ENCODE results near the gene RNF144B.

RNF144B gene

GRCh38 chr6:18432619-18433018 lies 45.5 kb downstream of the RNF144B start:
- TF ChIP-seq SPI1 (IDR thresholded peaks at IDR 0.05; ENCODE audit: borderline replicate concordance, low read depth) (no peak), REST (IDR thresholded peaks at IDR 0.05; ENCODE audit: insufficient replicate concordance, low read depth) (no peak), CTCF (IDR thresholded peaks at IDR 0.05; ENCODE audit: insufficient read depth, low read length) (no peak), POLR2AphosphoS5 (IDR thresholded peaks at IDR 0.05; ENCODE audit: low read depth) (no peak), GABPA (IDR thresholded peaks at IDR 0.05; ENCODE audit: low read depth) (no peak)
- no peak for DNase-seq (ENCODE audit: low read depth in 1 of 2, low spot score in 1 of 2)
- Histone ChIP-seq H3K4me3 (replicated peaks; ENCODE audit: insufficient read depth, low read length) (no peak overlapping the region), H3K27me3 (ENCODE audit: insufficient read depth, poor library complexity, severe bottlenecking) (no peaks in the 10 kb centered on the region), H3K27ac (replicated peaks) (no peak overlapping the region)

GRCh38 chr6:18433059-18433458 lies 45.9 kb downstream of the RNF144B start:
- no peak overlapping the region for H3K27ac ChIP-seq (replicated peaks)
- TF ChIP-seq GABPA (IDR thresholded peaks at IDR 0.05; ENCODE audit: low read depth) = no peak
- TF ChIP-seq POLR2AphosphoS5 (IDR thresholded peaks at IDR 0.05; ENCODE audit: low read depth) = no peak
- no peak for TF ChIP-seq CTCF (IDR thresholded peaks at IDR 0.05; ENCODE audit: insufficient read depth, low read length)
- TF ChIP-seq SPI1 (IDR thresholded peaks at IDR 0.05; ENCODE audit: borderline replicate concordance, low read depth) = no peak

GRCh38 chr6:18436341-18436740 lies 49.2 kb downstream of the RNF144B start:
- TF ChIP-seq SPI1 (IDR thresholded peaks at IDR 0.05; ENCODE audit: borderline replicate concordance, low read depth) (peak; percentile 29; the same call in 1 of the 2 replicates), POLR2AphosphoS5 (IDR thresholded peaks at IDR 0.05; ENCODE audit: low read depth) (no peak), GABPA (IDR thresholded peaks at IDR 0.05; ENCODE audit: low read depth) (no peak), REST (IDR thresholded peaks at IDR 0.05; ENCODE audit: insufficient replicate concordance, low read depth) (no peak)

More at GRCh38 chr6:18433059-18433458, 45.9 kb downstream of the RNF144B start:
- DNase-seq (ENCODE audit: low read depth in 1 of 2, low spot score in 1 of 2) = no peak
- no peaks in the 10 kb centered on the region for H3K27me3 ChIP-seq (ENCODE audit: insufficient read depth, poor library complexity, severe bottlenecking)
- H3K4me3 ChIP-seq (replicated peaks; ENCODE audit: insufficient read depth, low read length) = no peak overlapping the region

GRCh38 chr6:18439581-18439980 lies 52.4 kb downstream of the RNF144B start:
- no peak for DNase-seq (ENCODE audit: low read depth in 1 of 2, low spot score in 1 of 2)
- TF ChIP-seq SPI1 (IDR thresholded peaks at IDR 0.05; ENCODE audit: borderline replicate concordance, low read depth) = no peak
- no peak for TF ChIP-seq CTCF (IDR thresholded peaks at IDR 0.05; ENCODE audit: insufficient read depth, low read length)
- no peak for TF ChIP-seq GABPA (IDR thresholded peaks at IDR 0.05; ENCODE audit: low read depth)
- no peak for TF ChIP-seq POLR2AphosphoS5 (IDR thresholded peaks at IDR 0.05; ENCODE audit: low read depth)
- no peak for TF ChIP-seq REST (IDR thresholded peaks at IDR 0.05; ENCODE audit: insufficient replicate concordance, low read depth)
- Histone ChIP-seq H3K27me3 (ENCODE audit: insufficient read depth, poor library complexity, severe bottlenecking) (no peaks in the 10 kb centered on the region), H3K4me3 (replicated peaks; ENCODE audit: insufficient read depth, low read length) (no peak overlapping the region), H3K27ac (replicated peaks) (no peak overlapping the region)

More at GRCh38 chr6:18436341-18436740, 49.2 kb downstream of the RNF144B start:
- Histone ChIP-seq H3K27me3 (ENCODE audit: insufficient read depth, poor library complexity, severe bottlenecking) (no peaks in the 10 kb centered on the region), H3K4me3 (replicated peaks; ENCODE audit: insufficient read depth, low read length) (no peak overlapping the region), H3K27ac (replicated peaks) (no peak overlapping the region)
- no peak for DNase-seq (ENCODE audit: low read depth in 1 of 2, low spot score in 1 of 2)

All from HL-60 (cell line).